GM19023 (cell line): ENCODE results near the gene INPP5D.
"Not testable (repeated sequence)": the region's sequence is repeated elsewhere in the genome, so short reads cannot be mapped to it uniquely, and the experiment has no call there.

Experiments
- ATAC-seq: cut with Tn5 transposase; IDR thresholded peaks from one replicate; pipeline ENCODE4 v1.9.1; 2021; ENCODE audit warnings: mild to moderate bottlenecking, moderate library complexity; ENCODE audit not compliant: unreplicated experiment

Gene INPP5D

GRCh38 chr2:233092432-233093165 is 32.5 kb downstream of the INPP5D start:
- no peak for ATAC-seq

GRCh38 chr2:233093166-233093448 is 33.0 kb downstream of the INPP5D start:
- ATAC-seq, result no peak

GRCh38 chr2:233093721-233094120 is 33.6 kb downstream of the INPP5D start:
- ATAC-seq, result no peak

DNA sequence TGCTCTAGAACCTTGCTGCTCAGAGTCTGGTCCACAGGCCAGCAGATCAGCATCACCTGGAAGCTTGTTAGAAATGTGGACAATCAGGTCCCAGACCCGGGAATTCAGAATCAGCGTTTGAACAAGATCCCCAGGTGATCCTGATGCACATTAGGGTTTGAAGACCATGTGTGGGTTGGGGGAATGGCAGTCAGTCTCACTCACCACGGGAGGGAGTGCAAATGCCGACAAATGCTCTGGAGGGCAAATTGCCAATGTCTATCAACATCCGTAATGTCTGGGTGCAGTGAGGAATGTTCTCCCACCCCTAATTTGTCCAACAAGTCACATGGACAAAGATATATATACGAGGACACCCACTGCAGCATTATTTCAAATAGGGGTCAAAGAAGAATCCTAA is 34.5 kb downstream of the INPP5D start:
- no peak for ATAC-seq

GRCh38 chr2:233096006-233096405 is 35.9 kb downstream of the INPP5D start:
- no peak for ATAC-seq

- ATAC-seq, result no peak
These were observed 38.5 kb downstream of the INPP5D start for GRCh38 chr2:233098618-233099017.

DNA sequence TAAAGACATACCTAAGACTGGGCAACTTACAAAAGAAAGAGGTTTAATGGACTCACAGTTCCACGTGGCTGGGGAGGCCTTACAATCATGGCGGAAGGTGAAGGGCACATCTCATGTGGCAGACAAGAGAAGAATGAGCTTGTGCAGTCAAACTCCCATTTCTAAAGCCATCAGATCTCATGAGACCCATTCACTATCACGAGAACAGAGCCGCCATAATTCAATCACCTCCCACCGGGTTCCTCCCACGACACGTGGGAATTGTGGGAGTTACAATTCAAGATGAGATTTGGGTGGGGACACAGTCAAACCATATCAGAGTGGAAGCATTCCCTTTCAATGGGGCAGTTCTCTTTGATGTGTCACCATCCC is 39.7 kb downstream of the INPP5D start:
- ATAC-seq, result not testable (repeated sequence)

DNA sequence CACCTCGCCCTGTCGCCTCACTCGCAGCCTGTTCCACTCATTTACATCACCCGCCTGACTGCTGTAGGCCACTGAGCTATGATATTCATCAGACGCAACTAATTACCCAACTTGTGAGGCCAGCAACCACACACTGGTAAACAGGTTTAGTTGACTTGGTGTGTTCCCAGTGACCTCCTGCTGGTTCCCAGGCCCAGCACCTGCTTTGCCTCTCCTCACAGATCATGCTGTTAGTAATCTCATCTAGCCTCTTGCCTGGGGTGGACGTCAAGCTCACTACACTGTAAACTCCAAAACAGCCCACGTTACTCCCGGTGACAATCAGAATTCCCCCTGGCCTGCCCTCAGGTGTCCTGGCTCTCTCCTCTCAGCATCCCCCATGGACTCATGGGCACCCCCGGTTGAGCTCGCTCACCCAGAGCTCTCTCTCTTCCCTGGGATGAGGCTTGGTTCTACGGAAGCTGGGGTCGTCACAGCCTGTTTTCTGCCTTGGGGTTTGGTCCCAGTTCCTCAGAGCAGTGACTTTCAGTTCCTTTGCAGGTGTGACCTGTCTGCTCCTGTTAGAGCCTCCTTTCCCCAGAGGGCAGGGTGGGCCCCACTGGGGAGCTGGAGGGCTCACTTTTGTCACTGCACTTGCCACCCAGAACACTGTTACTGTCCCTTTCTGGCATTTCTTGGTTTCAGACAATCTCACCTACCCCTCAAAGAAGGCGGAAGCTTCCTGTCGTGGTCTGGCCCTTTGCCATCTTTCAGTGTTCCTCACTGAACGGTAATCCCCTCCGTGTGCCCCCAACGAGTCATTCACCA is 40.3 kb downstream of the INPP5D start:
- peak; percentile 66 for ATAC-seq

GRCh38 chr2:233101141-233101540 is 41.0 kb downstream of the INPP5D start:
- peak; percentile 1 for ATAC-seq

GRCh38 chr2:233101816-233102215 is 41.7 kb downstream of the INPP5D start:
- no peak for ATAC-seq

DNA sequence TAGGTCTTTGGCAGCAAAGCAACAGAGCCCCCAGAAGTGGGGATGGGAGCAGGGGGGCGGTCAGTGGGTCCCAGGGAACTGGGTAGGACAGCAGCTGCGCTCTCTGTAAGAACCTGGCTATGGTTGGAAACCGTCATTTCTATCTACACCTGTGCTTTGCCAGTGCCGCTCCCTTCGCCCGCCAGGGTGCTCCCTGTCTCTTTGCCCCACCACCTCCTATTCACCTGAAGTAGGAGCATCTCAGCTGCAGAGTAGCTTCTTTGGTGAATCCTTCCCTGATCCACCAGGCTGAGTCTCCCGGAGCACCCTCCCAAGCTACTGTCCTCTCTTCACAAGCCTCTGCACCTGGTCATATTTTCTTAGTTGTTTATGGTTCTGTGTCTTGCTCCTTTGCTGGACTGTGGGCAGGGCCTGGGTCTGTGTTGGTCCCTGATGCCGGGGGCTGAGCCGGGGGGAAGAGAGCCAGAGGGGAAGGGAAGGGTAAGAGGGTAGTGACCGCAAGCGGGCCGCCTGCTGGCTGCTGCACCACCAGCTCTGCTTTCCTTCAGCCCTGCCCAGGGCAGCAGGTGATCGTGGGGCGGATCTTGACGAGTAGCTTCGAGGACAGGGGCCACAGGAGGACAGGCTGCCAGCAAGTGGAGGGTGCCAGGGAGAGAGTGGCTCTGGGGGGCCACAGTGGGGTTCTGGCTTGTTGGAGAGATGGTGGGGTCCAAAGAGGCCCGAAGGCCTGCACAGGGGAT is 45.2 kb downstream of the INPP5D start:
- ATAC-seq, result no peak

GRCh38 chr2:233105930-233106329 is 45.8 kb downstream of the INPP5D start:
- ATAC-seq, result no peak

- ATAC-seq, result no peak
These were observed 46.9 kb downstream of the INPP5D start for GRCh38 chr2:233107011-233107410.

DNA sequence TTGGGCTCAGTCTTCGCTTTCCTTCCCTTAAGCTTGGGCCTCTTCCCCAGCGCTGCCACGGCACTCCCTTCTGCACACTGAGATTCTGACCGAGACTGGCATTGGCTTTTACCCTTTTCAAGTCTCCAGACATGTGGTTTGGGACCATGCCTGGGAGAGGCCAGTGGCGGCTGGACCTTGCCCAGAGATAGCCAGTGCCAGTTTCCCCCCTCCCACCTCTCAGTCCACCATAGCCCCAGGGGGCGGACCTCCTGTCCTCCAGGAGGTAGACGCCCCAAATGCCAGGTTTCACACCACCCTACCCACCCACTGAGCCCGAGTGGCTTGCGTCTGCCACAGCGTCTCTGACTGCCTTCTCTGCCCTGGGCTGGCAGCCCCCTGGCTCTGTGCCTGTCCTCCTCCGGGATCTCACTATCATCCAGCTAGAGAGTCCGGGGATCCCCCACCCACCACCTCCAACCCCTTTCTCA is 47.7 kb downstream of the INPP5D start:
- no peak for ATAC-seq

DNA sequence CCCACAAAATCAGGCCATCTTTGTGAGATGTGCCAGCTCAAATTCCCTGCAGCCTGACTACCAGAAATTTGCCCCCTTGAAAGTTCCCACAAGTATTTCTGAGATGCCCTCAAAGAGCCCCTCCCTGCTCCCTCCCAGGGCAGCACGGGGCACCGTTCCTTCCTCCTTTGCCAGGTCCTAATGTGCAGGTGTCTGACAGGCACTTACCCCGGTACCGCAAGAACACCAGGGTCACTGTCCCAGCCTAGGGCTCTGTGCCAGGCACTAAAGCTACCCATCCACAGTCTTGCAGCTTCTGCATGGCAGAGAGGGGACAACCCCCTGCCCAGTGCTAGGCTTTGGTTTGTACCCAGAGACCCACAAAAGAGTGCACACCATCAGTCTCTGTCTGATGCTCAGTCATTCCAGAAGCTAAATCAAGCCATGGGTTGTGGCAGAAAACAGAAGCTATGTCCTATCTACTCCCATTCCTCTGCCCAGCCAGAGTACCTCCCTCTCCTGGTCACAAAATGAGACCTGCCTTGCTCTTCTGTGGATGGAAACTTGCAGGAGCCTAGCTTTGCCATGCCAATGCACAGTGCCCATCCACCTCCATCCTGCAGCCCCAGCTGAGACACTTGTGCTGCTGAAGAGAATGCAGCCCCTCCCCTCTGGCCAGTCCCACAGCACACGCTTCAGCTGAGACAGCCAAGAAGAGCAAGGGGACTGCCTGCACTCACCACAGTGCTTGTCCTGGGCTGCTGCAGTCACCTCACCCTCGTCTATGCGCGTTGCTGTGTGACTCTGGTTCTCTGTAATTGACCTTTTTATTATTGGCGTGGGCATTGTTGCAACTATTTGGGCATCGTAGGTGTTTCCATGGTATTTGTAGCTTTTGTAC is 48.7 kb downstream of the INPP5D start:
- ATAC-seq, result peak; percentile 65

- ATAC-seq, result no peak
These were observed 51.3 kb downstream of the INPP5D start for GRCh38 chr2:233111427-233111826.

DNA sequence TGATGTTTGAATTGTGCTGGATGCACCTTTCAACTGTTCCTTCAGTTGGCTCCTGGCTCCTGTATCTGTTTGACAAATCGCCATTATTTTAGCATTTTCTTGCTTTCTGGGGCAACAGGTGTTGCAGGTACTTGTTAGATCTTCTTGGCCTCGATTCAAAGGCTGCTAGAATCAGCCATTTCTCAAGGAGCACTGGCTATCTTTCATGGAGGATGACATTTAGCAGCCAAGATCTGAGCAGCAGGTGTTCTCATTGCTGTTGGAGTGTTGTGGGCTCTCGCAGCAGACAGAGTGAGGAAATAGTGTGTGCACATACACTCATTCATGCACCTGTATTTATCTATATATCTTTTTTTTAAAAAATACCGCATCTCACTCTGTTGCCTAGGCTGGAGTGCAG is 52.2 kb downstream of the INPP5D start:
- no peak for ATAC-seq

DNA sequence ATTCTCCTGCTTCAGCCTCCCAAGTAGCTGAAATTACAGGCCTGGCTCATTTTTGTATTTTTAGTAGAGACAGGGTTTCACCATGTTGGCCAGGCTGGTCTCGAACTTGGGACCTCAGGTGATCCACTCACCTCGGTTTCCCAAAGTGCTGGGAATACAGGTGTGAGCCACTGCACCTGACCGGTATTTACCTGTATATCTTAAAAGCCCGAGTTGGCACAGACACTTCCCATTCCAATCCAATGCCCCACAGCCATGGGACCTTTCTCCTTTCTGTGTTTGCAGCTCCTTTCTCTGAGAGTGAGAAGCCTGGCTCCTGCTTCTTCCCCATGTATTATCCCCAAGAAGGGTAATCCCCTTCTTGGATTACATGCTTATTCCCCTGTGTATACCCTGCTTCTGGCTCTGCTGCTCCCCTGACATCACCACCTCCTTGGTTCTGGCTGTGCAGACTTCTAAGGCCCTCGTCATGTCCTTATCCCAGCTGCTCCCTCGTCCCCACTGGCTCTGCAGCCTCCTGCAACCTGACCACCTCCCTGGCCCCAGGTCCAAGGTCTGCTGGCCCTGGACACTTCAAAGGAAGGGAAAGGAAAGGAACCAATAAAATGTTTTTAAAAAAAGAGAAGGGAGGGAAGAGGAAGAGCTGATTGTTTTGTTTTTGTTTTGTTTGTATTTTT is 52.8 kb downstream of the INPP5D start:
- no peak for ATAC-seq

DNA sequence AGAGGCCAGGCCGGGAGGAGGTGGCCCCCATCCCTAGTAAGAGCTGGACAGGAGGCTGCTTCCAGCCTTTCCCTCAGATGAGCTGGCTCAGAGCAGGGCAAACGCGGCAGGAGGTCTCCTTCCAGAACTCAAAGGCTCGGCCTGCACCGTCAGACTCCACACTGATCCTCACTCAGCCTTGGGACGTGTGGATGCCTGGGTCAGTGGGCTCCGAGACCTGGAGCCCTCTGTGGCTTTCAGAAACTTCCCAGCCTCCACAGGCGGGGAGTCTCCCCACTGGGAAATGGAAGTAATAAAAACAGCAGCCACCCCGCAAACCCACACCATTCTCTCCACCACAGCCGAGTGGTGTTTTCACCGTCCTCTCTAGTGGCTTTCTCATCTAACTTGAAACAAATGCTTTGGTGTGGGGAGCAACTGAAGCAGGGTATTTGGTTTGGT is 54.3 kb downstream of the INPP5D start:
- ATAC-seq, result no peak

DNA sequence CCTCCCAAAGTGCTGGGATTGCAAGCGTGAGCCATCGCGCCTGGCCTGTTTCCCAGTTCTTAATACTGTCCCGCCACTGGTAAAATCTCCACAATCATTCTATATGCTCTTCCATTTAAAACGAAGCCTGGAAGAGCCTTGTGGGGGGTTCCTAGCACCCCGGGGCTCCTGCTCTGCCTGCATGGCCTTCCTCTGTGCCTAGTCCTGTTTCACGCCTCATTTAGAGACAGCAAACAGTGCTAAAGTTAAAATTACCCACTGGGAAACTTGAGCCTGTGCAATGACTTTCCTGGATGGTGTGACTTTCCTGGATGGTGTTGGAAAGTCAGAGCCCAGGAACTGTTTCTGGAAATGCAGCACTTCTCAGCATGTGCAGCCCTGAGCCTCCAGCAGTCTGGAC is 55.0 kb downstream of the INPP5D start:
- ATAC-seq, result no peak
